ENCODE measurements around the gene CDK17.
"Not testable (repeated sequence)": the region's sequence is repeated elsewhere in the genome, so short reads cannot be mapped to it uniquely, and the experiment has no call there.

CDK17 gene

GRCh38 chr12:96416033-96416799 lies 16.0 kb upstream of the CDK17 start:
- no peak for DNase-seq

- no peak for DNase-seq
These were observed 14.4 kb upstream of the CDK17 start for GRCh38 chr12:96414637-96415036.

GRCh38 chr12:96412431-96412830 lies 12.2 kb upstream of the CDK17 start:
- no peak for DNase-seq

- DNase-seq = no peak
These were observed 9.5 kb upstream of the CDK17 start for GRCh38 chr12:96409731-96410130.

- no peak for DNase-seq
These were observed 8.8 kb upstream of the CDK17 start for GRCh38 chr12:96408993-96409392.

GRCh38 chr12:96407429-96408097 lies 7.3 kb upstream of the CDK17 start:
- DNase-seq = not testable (repeated sequence)

GRCh38 chr12:96404696-96405095 lies 4.5 kb upstream of the CDK17 start:
- DNase-seq = no peak

GRCh38 chr12:96403870-96404269 lies 3.6 kb upstream of the CDK17 start:
- DNase-seq = no peak

- DNase-seq = not testable (repeated sequence)
These were observed 2.3 kb upstream of the CDK17 start for GRCh38 chr12:96402522-96402921.

GRCh38 chr12:96402061-96402460 lies 1.8 kb upstream of the CDK17 start:
- DNase-seq = no peak

- no peak for DNase-seq
These were observed 1.0 kb upstream of the CDK17 start for GRCh38 chr12:96401076-96401871.

GRCh38 chr12:96400631-96401075 lies 414 bp upstream of the CDK17 start:
- no peak for DNase-seq

- DNase-seq = no peak
These were observed 920 bp downstream of the CDK17 start for GRCh38 chr12:96399120-96399918.

GRCh38 chr12:96398424-96399119 lies 1.7 kb downstream of the CDK17 start:
- no peak for DNase-seq

GRCh38 chr12:96397756-96398423 lies 2.3 kb downstream of the CDK17 start:
- DNase-seq = no peak

GRCh38 chr12:96396914-96397313 lies 3.3 kb downstream of the CDK17 start:
- DNase-seq = no peak

GRCh38 chr12:96396209-96396608 lies 4.0 kb downstream of the CDK17 start:
- no peak for DNase-seq

- no peak for DNase-seq
These were observed 5.0 kb downstream of the CDK17 start for GRCh38 chr12:96395236-96395635.

- not testable (repeated sequence) for DNase-seq
These were observed 7.0 kb downstream of the CDK17 start for GRCh38 chr12:96393229-96393628.

GRCh38 chr12:96392397-96392796 lies 7.8 kb downstream of the CDK17 start:
- DNase-seq = no peak

- DNase-seq = no peak
These were observed 12.3 kb downstream of the CDK17 start for GRCh38 chr12:96387981-96388380.

Measured in GOT3 (cell line).